Lower lobe of right lung (tissue), 2 donors: ENCODE data around the gene RIPOR3. TPM values are rescaled to one million over a fixed set of nuclear protein-coding genes. Genes with fewer than 3 reads are reported as not detected.
A peak's percentile ranks its signal among the peaks of the same experiment; 100 is the strongest.

Source experiments
- ATAC-seq, 2 donors: fragments of 200-7000 bp; cut with Tn5 transposase; one replicate each; pipeline ENCODE4 v1.9.1; 2020 to 2022; ENCODE audit warnings: mild to moderate bottlenecking in 2 of 2, moderate library complexity in 2 of 2
- DNase-seq: peaks from one replicate; pipeline ENCODE4 v3.0.0-alpha.2; 2020
- H3K27ac ChIP-seq: fragments of 200-600 bp; one replicate; pipeline ENCODE4 v1.8.0; 2022
- H3K27me3 ChIP-seq: fragments of 200-600 bp; one replicate; pipeline ENCODE4 v1.8.0; 2022; ENCODE audit warnings: low read depth
- H3K36me3 ChIP-seq: fragments of 200-600 bp; one replicate; pipeline ENCODE4 v1.8.0; 2022; ENCODE audit warnings: mild to moderate bottlenecking
- H3K4me1 ChIP-seq: fragments of 200-600 bp; one replicate; pipeline ENCODE4 v1.8.0; 2022
- H3K4me3 ChIP-seq: fragments of 200-600 bp; one replicate; pipeline ENCODE4 v1.8.0; 2022; ENCODE audit warnings: mild to moderate bottlenecking
- H3K9me3 ChIP-seq: fragments of 200-600 bp; one replicate; pipeline ENCODE4 v1.8.0; 2022
- intact Hi-C: fragments of 100-400 bp; cut with DNase I; formaldehyde crosslinking; loops from one replicate; pipeline ENCODE4 v1.11.0; 2022
- total RNA-seq: library from RNA; stranded (reverse); fragmentation: NEBNext Ultra II Directional; extraction: Animal tissue kit (Norgen Biotek cat#: 25700); gene quantifications from one replicate; pipeline ENCODE4 v1.2.1, GENCODE V29; 2021
- TF ChIP-seq, protein P1 (sequence below): fragments of 200-600 bp; IDR thresholded peaks from one replicate; pipeline ENCODE4 v1.8.0; 2022; ENCODE audit warnings: antibody characterized with exemption, mild to moderate bottlenecking
- donor health status: DM: no; HTN: yes; CAD: no; lungs with severe emphysema.

RIPOR3 gene
- total RNA-seq, 1 donor from 2014 or later: 11.0 TPM

DNA sequence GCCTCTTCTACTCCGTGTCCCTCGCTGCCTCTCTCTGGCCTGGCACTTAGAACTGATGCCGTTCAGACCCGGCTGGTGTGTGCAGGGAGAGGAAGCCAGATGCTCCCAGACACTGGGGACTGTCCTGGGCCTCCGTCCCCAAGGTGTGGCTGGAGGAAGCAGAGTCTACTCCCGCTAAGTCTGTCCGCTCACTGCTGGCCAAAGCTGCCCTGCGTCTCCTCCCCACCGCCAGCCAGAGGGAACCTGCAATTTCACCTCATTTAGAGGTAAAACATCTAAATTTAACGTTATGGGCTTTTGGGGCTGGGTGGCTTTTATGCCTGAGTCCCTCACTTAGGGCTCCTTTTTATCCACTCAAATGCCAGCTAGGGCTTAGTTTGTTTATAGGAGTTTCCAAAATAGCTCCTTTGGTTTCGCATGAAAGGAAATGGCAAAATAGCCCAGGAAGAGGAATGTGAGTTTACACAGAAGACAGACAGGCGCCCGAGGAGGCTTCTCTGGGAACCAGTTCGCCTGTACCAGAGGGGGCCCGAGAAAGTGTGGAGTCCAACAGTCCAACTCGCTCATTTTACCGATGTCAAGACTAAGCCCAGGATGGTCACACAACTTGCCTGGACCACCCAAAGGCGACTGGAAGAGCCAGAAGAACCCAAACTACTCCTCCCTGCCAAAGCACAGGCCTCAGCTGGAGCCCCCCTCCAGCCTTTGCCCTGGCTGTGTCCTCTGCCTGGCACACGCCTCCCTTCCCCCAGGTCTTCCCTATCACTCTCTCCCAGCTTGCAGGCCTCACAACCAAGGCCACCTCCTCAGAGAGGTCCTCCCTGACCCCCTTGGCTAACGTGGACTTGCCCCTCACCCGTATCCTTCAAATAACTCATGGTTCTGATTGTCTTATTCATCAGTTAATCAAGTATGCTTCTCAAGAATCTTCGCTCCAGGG lies 54.5 kb downstream of the RIPOR3 start:
- Histone ChIP-seq H3K4me3 (peak overlapping the region; percentile 32), H3K9me3 (no peaks in the 10 kb centered on the region), H3K27me3 (no peaks in the 10 kb centered on the region), H3K36me3 (no peaks in the 10 kb centered on the region), H3K4me1 (peaks cover 22% of the 10 kb centered on the region), H3K27ac (peak overlapping the region; percentile 71)
- no peak for DNase-seq
- TF ChIP-seq, protein P1, sequence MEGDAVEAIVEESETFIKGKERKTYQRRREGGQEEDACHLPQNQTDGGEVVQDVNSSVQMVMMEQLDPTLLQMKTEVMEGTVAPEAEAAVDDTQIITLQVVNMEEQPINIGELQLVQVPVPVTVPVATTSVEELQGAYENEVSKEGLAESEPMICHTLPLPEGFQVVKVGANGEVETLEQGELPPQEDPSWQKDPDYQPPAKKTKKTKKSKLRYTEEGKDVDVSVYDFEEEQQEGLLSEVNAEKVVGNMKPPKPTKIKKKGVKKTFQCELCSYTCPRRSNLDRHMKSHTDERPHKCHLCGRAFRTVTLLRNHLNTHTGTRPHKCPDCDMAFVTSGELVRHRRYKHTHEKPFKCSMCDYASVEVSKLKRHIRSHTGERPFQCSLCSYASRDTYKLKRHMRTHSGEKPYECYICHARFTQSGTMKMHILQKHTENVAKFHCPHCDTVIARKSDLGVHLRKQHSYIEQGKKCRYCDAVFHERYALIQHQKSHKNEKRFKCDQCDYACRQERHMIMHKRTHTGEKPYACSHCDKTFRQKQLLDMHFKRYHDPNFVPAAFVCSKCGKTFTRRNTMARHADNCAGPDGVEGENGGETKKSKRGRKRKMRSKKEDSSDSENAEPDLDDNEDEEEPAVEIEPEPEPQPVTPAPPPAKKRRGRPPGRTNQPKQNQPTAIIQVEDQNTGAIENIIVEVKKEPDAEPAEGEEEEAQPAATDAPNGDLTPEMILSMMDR: no peak
- no peak for ATAC-seq
- intact Hi-C loops: no loop called here

DNA sequence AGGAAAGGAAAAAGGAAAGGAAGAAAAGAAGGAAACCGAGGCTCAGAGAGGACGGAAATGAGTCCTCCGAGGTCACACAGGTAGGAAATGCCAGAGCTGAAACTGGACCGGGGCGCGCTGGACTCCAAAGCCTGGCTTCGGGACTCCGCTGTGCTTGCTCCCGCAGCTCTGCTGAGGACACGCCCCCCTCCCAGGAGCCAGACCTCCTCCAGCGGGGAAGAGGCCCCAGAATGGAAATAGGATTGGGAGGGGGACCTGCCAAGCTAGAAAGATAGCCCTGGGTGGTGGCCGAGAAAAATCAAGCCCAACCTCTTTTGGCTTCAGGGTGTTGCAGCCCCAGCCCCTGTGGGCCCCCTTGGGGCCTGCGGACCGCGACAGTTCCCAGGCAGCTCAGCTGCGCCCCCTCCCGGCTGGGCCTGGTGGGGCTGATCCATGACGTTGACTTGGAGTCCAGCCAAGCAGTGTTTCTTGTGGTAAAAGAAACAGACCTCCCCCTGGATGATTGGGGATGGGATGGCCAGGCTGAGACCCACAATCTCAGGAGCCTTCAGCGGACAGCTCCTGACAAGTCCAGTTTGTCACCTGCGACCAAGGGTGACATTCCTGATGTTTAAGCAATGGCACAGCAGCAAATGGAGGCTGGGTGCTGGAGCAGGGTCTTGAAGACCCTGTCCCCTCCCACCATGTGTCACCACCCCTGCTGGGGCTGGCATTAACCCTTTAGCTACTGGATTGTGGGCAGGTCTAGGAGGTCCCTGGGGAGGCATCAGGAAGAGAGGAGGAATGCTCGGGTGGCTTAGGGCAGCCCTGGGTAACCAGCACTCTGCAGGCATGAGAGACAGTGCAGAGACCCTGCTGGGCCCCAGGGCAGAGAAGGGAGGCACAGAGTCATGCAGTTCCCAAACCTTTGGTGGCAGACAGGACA lies 55.4 kb downstream of the RIPOR3 start:
- H3K9me3 ChIP-seq: no peaks in the 10 kb centered on the region
- H3K27ac ChIP-seq: peak overlapping the region; percentile 71
- H3K27me3 ChIP-seq: no peaks in the 10 kb centered on the region
- H3K36me3 ChIP-seq: no peaks in the 10 kb centered on the region
- DNase-seq: peak; percentile 74
- peak; percentile 78 to 87 for ATAC-seq
- intact Hi-C loops: no loop called here
- peaks cover 22% of the 10 kb centered on the region for H3K4me1 ChIP-seq
- TF ChIP-seq, protein P1: peak; percentile 92
- H3K4me3 ChIP-seq: peak overlapping the region; percentile 32

DNA sequence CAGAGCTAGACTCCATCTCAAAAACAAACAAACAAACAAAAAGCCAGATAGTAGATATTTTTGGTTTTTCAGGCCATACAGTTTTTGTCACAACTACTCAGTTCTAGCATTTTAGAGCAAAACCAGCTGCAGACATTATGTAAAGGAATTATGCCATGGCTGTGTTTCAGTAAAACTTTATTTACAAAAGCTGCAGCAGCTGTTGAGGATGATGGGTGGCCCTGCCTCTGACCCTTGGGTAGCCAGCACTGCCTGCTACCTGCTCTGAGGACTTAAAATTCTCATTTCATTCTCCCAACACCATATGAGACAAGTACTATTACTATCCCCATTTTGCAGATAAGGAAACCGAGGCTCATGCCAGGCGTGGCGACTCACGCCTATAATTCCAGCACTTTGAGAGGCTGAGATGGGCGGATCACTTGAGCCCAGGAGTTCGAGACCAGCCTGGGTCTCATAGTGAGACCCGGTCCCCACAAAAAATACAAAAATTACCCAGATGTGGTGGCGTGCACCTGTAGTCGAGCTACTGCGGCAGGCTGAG lies 56.3 kb downstream of the RIPOR3 start:
- Histone ChIP-seq H3K36me3 (no peaks in the 10 kb centered on the region), H3K27me3 (no peaks in the 10 kb centered on the region), H3K27ac (no peak overlapping the region), H3K9me3 (no peaks in the 10 kb centered on the region), H3K4me1 (peaks cover 22% of the 10 kb centered on the region), H3K4me3 (no peak overlapping the region)
- TF ChIP-seq, protein P1: no peak
- ATAC-seq: no peak
- intact Hi-C loops: no loop called here
- DNase-seq: no peak

DNA sequence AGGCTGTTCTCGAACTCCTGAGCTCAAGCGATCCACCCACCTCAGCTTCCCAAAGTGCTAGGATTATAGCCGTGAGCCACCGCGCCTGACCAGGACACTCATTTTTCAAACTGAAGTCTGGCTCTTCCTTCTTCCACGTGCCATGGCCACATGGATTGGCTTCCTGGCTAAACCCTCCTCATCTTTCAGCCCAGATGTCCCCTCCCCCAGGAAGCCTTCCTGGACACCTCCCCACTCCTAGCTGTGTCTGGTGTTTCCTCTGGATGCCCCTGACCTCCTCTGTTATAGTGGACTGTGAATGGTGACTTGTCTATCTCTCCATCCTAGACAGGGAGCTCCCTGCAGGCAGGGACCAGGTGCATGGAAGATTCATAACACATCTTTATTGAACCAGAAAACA lies 57.2 kb downstream of the RIPOR3 start:
- Histone ChIP-seq H3K27me3 (no peaks in the 10 kb centered on the region), H3K36me3 (no peaks in the 10 kb centered on the region), H3K4me3 (no peak overlapping the region), H3K4me1 (peaks cover 22% of the 10 kb centered on the region), H3K27ac (no peak overlapping the region), H3K9me3 (no peaks in the 10 kb centered on the region)
- intact Hi-C loops: no loop called here
- TF ChIP-seq, protein P1: no peak
- DNase-seq (no peak), ATAC-seq (no peak)

DNA sequence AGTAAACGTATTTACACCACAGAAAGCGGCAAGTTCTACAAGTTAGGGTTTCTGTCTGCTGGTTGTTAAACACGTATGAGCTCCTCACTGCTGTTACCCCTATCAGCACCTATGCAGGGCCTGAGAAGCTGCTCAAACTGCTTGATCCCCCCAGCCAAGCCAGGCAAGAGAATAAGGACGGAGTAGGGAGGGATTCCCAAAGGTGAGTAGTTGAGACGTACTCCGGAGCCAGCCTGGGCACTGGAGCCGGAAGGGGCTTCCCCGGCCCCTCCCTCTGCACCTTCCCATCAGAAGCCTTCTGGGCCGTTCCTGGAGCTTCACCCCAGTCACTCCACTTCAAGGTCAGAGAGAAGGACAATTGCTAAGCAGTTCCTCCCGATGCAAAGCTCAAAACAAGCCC lies 58.0 kb downstream of the RIPOR3 start:
- intact Hi-C loops: no loop called here

More for the DNA sequence above, 58.0 kb downstream of the RIPOR3 start:
- ATAC-seq (no peak), DNase-seq (no peak)
- Histone ChIP-seq H3K36me3 (no peaks in the 10 kb centered on the region), H3K27me3 (no peaks in the 10 kb centered on the region), H3K4me1 (peaks cover 22% of the 10 kb centered on the region), H3K4me3 (no peak overlapping the region), H3K27ac (no peak overlapping the region), H3K9me3 (no peaks in the 10 kb centered on the region)
- TF ChIP-seq, protein P1: no peak
